GM21737 (cell line): ENCODE data around the gene CAVIN1.
A peak's percentile ranks its signal among the peaks of the same experiment; 100 is the strongest.
"Not testable (repeated sequence)": the region's sequence is repeated elsewhere in the genome, so short reads cannot be mapped to it uniquely, and the experiment has no call there.

ENCODE experiments used
- ATAC-seq: cut with Tn5 transposase; IDR thresholded peaks from one replicate; pipeline ENCODE4 v1.9.1; 2021; ENCODE audit warnings: mild to moderate bottlenecking, moderate library complexity; ENCODE audit not compliant: unreplicated experiment

CAVIN1 gene, protein sequence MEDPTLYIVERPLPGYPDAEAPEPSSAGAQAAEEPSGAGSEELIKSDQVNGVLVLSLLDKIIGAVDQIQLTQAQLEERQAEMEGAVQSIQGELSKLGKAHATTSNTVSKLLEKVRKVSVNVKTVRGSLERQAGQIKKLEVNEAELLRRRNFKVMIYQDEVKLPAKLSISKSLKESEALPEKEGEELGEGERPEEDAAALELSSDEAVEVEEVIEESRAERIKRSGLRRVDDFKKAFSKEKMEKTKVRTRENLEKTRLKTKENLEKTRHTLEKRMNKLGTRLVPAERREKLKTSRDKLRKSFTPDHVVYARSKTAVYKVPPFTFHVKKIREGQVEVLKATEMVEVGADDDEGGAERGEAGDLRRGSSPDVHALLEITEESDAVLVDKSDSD

GRCh38 chr17:42422958-42423712, at the start of gene CAVIN1:
CAVIN1 (minus strand) TSS chr17:42423256; CDS start chr17:42423097, 159 bp downstream.
- no peak for ATAC-seq

- no peak for ATAC-seq
These were observed 44.8 kb upstream of the CAVIN1 start for GRCh38 chr17:42467889-42468288.

GRCh38 chr17:42463976-42464400, 40.9 kb upstream of the CAVIN1 start:
- no peak for ATAC-seq

GRCh38 chr17:42460371-42460770, 37.3 kb upstream of the CAVIN1 start:
- ATAC-seq, result no peak

DNA sequence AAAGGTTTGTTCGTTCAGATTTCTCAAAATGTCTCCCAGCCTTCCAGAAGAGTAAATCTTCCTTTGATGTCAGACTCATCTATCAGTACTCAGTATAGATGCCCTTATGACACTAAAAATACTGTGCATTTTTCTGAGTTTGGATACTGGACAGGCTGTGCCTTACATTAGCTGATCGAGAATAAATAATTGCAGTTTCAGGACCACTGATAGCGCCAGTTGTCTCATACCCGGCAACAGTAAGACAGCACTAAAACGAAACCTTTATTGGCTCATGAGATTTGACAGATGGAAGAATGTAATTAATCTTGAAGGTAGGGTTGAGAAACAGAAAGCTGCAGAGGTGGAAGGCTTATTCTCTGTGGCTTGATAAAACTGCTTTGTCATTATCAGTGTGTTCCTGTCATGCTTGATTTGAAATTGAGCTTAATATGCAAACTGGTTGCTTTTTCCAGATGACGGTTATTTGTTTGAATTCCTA, 36.8 kb upstream of the CAVIN1 start:
- ATAC-seq, result no peak

DNA sequence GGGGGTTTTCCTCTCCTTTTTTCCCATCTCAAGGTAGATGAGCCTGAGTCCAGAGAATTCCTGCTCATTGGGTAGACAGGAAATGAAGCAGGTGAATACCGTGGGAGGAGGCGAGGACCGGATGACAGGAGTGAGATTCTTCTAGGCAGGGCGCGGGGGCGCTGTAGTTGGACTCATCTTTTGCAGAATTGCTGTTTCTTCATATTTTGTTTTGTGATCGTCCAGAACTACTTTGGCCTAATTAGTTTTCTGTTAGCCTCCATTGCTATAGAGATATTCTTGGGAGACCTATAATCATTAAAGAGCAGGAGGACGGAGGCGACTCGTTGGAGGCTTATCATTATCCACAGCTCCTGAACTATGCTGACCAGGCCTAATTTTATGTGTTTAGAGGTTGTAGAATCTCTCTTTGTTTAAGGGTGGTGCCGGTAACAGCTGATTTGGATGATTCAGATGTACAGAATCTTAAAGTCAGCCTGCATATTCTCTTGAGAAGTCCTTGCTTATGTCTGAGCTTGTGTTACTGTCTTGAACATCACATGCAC, 36.3 kb upstream of the CAVIN1 start:
- no peak for ATAC-seq

GRCh38 chr17:42458497-42459255, 35.6 kb upstream of the CAVIN1 start, which contains the start of gene ATP6V0A1:
ATP6V0A1 (plus strand) TSS chr17:42458878; CDS start chr17:42460895, 2,017 bp downstream.
- ATAC-seq, result peak; percentile 76

DNA sequence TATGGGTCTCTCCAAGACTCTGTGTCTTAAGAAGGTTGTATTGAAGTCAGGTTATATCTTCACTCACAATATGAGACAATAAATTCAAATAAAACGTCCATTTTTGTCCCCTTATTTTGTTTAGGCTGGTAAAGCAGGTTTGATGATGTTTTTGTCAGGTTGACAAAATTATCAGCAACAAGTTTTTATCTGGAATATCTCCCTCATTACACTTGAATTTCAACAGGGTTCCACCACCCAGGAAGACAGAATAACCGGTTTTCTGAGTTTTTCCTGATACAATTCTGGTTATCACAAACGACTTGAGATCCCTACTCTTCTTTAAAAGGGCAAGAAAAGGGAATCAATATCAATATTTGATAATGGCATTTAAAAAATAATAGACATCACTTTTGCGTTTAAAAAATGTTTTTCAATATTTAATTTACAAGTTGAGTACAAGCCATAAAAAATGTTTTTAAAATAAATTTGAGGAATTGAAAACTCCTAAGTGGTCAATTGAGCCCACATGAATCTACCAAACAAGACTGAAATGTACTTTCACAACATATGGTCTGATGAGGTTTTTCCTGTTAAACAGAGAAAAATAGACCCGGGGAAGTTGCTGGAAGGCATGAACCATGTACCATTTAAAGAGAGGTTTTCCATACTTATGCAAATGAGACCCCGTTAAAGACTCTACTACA, 34.2 kb upstream of the CAVIN1 start:
- no peak for ATAC-seq

- ATAC-seq, result no peak
These were observed 33.4 kb upstream of the CAVIN1 start for GRCh38 chr17:42456223-42457106.

DNA sequence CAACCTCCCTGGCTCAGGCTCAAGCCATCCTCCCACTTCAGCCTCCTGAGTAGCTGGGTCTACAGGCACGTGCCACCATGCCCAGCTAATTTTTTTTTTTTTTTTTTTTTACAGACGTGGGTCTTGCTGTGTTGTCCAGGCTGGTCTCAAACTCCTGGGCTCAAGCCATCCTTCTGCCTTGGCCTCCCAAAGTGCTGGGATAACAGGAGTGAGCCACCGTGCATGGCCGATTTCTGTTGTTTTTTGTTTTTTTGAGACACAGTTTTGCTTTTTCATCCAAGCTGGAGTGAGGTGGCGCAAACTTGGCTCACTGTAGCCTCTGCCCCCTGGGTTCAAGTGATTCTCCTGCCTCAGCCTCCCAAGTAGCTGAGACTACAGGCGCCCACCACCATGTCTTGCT, 31.9 kb upstream of the CAVIN1 start:
- not testable (repeated sequence) for ATAC-seq

DNA sequence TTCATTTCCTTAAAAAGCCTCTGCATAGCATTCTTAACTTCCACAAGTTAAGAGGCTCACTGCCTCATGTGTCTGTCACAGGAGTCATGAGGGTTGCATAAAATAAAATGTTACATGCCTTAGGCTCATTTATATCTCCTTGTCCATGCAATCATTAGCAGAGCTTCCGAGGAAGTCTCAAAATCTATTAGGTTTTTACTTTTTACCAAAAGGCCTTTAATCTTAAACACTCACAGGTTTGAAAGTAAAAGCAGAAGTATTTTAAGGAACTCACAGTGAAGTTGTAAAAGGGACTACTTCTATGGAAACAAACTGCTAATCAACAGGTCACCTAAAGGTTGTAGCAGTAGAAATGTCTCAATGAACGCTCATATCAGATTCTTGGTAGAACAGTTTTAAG, 30.4 kb upstream of the CAVIN1 start:
- ATAC-seq, result no peak

GRCh38 chr17:42451270-42451669, 28.2 kb upstream of the CAVIN1 start:
- not testable (repeated sequence) for ATAC-seq

DNA sequence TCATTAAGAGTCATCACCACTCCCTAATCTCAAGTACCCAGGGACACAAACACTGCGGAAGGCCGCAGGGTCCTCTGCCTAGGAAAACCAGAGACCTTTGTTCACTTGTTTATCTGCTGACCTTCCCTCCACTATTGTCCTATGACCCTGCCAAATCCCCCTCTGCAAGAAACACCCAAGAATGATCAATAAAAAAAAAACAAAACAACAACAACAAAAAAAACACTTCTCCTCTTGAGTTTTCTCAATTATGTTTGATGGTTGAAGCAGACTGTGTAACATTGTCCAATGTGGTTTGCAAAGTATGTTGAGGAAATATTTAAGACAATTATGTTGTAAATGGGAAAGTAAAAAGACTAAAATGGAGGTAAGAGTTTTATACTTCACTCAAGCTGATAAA, 26.8 kb upstream of the CAVIN1 start:
- not testable (repeated sequence) for ATAC-seq

GRCh38 chr17:42449176-42449575, 26.1 kb upstream of the CAVIN1 start:
- not testable (repeated sequence) for ATAC-seq

- no peak for ATAC-seq
These were observed 19.1 kb upstream of the CAVIN1 start for GRCh38 chr17:42442196-42442565.

GRCh38 chr17:42441371-42442195, 18.5 kb upstream of the CAVIN1 start:
- ATAC-seq, result no peak

- ATAC-seq, result no peak
These were observed 15.8 kb upstream of the CAVIN1 start for GRCh38 chr17:42438600-42439567.
